T-helper 1 cell treated with Interleukin-12 subunit alpha and Interleukin-12 subunit beta and Interleukin-4 antibody, amounts not matched to agents 30 ng/mL and 1 ng/mL, for 36 hours (primary cell): ENCODE data around the gene GNG12. TPM values are rescaled to one million over a fixed set of nuclear protein-coding genes. Genes with fewer than 3 reads are reported as not detected.

Experiments
- intact Hi-C: fragments of 100-400 bp; cut with micrococcal nuclease; formaldehyde crosslinking; loops from one replicate; pipeline ENCODE4 v1.15.1; 2024
- total RNA-seq: library from RNA; stranded (reverse); gene quantifications from 2 replicates; pipeline ENCODE4 v1.2.3, GENCODE V29; 2022

Gene GNG12
- total RNA-seq, 1 donor from 2014 or later, result 0.12 TPM

DNA sequence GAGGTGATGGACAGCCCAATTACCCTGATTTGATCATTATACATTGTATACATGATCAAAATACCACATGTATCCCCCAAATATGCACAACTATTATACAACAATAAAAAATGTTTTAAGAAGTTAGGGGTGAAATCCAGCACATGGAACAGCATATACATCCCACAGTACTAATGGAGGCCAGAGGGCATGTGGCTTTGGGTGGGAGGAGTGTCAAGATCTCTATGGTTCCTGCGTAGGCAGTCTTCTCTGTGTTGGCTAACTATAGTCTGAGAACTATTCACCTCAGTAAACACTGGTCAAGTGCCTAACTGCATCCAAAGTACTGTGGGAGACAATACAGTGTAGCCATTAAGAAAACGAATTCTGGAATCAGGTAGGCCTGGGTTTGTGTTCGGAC, 74.2 kb downstream of the GNG12 start:
- intact Hi-C loops, result no loop called here

DNA sequence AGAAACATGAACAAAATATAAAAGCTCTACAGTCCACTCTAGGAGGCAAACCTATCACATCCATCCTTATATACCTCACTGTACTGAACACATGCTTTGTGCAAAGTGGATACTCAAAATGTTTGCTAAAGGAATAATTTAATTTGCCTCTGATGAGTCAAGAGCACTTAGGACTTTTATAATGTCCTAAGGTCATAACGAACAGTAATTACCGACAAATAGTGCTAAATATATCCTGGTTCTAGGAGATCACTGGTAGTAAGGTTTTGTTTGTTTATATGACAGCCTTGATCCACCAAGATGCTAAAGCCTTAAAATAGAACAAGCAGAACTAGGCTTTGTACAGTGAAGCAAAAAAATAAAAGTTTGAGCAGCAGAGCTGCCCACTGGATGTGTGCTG, 77.6 kb downstream of the GNG12 start:
- intact Hi-C loops, result no loop called here

DNA sequence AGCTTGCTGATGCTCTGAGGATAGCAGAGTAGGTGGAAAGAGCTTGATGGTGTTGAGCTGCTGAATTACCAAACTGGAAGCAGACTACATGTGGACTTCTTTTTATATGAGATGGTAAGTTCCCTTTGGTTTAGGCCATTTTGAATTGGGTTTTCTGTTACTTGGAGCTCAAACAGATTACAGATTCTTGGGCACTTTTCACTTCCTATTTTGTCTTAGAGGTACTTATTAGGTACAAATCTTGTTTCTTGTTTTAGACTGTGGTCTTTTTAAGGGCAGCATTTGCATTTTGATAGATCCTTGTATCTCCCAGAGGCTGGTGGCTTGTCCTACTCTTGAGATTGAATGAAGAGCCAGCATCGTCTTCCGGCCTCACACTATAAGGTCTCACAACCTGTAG, 78.1 kb downstream of the GNG12 start:
- intact Hi-C loops, result no loop called here

DNA sequence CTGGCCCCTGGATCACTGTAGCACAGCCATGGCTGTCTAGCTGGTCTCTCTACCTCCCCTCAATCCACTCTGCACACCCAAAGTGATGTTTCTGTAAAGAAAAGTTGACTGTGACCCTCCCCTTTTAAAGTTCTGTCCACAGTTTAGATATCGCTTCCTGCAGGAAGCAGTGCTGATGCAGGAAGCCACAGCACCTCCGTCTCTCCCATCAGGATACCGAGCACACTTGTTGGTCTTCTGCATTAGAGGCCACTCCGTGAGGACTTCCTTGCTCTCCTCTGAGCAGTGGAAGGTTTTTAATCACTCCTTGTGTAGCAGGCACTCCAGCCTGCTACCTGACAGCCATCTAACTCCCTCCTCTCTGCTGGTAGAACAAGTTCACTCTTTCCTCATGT, 78.7 kb downstream of the GNG12 start:
- intact Hi-C loops, result no loop called here

DNA sequence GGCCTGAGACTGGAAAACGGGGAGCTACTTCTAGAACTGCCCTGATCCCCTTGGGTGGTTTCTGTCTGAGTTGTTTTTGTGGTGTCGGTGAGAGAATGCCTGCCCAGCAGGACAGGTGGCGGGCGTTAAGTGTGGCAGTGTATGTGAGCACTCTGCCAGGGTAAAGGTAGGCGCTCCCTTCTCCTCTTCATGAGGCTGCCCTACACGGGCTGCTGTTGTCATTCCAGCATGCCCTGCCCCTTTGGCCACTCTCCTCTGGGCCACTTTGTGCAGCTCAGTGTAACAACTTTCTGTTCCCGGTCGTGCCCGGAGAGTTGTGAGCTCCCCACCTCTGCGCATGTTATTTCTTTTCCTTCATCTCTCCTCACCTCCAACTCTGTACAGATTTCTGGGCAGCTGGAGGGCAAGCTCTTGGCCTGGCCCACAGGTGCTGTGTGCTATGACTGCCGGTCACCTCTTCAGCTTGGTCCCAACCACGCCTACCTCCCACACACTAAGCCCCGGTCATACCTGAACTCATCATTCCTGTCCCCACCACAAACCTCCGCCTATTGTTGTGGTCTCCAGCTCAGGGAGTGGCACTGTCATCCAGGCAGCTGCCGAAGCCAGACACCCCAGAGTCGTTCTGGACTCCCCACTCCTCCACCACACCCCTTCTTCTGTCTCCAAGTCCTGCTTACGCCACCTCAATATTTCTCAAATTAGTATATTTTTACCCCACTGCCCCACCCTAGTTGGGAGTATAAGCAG, 79.3 kb downstream of the GNG12 start:
- intact Hi-C loops, result loop anchor here (2.0 kb wide), 1 partner anchor 21 kb away; no protein-coding TSS in a partner anchor

DNA sequence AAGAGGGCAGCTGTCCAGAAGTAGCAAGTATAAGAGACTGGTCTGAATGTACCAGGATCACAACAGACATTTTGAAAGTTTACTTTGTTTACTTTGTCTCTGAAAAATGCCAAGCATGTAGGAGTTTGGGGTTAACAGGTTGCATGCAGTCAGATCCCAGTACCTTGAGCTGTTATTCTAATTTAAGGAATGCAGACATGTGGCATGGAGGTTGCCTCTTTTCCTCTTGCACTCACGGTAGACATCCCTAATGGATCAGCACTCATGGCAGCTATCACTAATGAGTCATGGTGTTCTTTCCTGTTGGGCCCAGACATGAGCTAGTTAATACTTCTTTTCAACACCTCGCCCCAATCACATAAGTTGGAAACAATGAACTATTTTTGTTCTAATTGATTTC, 81.0 kb downstream of the GNG12 start:
- intact Hi-C loops, result loop anchor here (2.0 kb wide), 1 partner anchor 20 kb away; no protein-coding TSS in a partner anchor

DNA sequence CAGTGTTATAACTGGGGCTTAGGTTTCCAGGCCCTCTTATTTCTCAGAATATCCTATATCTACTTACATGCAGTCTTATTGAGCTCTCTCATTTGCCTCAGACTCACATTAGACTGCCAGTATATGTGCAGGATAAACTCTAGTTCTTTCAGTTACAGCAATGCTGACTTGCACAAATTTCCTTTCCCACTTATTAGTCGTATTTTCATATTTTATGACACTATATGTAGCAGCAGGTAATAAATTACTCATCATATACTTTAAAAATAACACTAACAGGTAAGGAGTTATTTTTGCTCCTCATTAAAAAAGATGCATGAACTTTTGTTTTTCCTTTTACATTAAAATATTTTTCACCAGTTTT, 82.6 kb downstream of the GNG12 start:
- intact Hi-C loops, result no loop called here

DNA sequence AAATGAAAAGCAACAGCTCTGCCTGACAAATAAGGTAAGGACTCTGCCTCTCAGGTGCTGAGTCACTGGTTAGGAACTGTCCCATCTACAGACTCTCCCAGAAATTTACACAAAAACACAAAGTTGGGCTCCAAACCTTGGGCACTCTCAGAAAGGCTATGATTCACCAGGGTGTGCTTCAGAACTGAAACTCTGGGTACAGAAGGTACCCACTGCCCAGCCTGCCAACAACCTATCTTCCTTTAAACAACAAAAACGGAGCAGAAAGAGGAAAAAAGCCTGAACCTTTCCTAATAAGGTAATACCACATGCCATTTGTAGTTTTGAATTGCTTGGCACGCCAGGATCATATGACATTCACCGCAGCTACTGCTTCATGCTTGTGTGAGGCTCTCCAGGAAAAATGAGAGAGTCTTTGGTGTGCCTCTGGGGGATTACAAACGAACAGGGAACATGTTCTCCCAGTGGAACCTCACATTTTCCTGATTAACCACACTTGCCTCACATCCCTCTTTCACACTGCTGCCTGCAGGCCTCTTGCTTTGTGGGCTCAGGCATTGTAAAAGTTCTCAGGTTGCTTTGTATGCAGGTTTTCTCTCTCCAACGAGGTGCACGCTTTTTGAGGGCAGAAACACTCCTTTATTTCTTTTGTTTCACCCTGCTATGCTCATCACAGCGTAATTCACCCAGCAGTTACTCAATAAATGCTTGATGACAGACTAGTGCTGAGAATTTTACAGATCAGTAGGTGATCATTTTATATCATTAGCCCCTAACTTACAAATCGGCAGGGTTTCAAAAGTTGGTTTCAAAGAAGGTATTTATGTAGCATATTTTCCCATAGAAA, 83.2 kb downstream of the GNG12 start:
- intact Hi-C loops, result no loop called here

DNA sequence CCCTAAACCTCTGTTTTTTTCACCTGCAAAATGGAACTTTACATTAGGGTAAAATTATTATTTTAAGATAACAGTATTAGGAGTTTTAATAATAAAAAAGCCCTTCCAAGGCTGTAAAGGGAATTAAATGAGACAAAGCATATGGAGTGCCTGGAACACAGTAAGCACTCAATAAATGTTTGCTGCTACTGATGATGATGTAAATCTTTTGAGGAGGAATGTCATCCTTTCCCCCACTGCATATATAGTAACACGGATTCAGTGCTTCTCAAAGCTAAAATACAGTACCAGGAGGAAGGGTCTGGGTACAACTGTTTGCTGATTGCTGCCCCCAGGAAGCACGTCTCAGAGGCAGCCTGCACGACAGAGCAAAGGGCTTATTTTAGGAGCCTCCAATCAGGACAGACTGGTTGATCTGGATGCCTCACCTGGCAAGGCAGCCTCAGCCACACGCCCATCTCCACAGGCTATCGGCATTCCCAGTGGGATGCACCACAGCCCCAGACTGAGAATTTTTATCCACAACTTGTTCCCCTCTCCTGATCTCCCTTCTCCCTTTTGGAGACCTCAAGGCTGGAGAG, 83.9 kb downstream of the GNG12 start:
- intact Hi-C loops, result no loop called here

DNA sequence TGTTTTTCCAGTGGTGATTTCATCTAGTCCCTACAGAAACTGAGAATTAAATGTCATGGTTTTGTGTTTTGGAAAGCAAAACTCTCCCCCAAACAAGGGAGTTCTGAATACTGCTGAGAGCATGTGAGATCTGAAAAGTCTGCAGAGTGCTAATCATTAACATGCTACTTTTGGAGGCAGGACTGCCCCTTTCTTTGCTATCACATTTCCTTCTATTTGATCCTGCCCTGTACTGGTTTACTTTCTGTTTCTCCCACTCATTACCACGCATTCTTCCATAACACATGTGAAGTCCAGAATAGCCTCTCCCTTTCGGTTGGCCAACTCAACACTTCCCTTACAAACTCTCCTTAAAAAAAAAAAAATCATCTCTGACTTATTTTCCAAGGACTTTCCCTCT, 84.6 kb downstream of the GNG12 start:
- intact Hi-C loops, result no loop called here

DNA sequence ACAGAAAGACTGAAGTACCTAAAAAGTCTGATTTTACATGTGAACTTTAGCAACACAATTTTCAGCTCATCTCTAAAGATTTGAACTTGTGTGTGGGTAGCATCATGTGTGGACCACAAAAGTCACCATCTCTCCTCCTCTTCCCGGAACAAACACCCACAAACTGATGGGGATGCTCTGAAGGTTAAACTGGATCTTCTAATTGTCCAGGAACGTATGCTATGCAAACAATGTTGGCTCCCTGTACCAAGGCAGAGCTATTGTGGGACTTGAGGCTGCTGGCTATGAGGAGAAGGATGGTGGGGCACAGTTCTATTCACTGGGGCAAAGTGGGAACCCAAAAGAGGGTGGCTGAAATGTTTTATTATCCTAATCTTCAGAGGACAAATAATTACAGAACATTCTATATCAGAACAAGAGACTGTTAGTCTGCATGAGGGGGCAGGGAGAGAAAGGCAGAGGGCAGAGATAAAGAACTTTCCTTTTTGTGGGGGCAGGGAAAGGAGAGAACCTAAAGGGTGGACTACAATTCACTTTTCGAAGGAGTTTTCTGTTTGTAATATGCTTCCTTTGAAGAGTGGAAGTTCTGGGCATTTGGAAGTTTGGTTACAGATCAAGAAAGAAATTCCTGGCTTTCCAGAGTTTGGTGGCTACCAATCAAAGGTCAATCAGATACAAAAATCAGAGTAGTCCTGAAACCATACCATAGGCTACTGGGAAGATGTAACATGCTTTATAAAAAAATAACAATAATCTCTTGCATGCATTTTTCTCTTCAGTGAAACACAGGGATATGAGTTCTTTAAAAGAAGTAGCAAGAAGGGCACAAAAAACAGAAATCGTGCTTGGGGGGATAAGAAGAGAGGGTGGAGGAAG, 85.4 kb downstream of the GNG12 start:
- intact Hi-C loops, result no loop called here

DNA sequence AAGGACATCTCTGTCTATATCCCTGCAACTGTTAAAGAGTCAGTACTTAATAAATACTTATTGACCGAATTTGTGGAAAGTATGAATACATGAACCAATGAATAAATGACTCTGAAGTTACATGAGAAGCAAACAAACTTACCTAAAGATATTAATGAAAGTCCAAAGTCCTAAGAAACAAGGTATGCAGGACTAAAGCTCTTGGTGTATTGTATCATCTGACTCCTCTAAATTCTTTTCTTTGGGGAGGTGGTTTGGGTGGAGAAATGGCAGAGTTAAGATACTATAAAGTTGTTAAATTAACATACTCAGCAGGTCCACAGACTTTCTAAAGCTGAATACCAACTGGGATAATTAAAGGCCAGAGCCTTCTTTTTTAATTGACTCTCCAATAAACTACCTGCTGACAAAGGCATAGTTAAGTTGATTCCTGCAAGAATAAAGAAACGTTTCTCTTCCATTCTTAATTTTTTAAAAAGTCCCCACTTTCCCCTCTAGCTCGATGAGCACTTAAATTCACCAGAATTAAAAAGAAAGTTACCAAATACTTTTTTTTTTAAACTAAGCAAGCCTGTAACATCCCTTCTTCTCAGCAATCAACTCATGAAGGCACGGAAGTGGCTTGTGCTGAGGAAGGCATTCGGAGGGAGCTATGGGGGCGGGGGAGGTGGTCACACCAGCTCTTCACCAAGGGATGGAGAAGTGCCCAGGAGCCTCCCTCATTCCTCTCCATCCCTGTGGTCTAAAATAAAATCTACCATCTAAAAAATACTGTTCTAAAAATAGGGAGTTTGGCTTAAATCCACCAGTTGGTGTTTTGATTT, 87.2 kb downstream of the GNG12 start:
- intact Hi-C loops, result no loop called here

DNA sequence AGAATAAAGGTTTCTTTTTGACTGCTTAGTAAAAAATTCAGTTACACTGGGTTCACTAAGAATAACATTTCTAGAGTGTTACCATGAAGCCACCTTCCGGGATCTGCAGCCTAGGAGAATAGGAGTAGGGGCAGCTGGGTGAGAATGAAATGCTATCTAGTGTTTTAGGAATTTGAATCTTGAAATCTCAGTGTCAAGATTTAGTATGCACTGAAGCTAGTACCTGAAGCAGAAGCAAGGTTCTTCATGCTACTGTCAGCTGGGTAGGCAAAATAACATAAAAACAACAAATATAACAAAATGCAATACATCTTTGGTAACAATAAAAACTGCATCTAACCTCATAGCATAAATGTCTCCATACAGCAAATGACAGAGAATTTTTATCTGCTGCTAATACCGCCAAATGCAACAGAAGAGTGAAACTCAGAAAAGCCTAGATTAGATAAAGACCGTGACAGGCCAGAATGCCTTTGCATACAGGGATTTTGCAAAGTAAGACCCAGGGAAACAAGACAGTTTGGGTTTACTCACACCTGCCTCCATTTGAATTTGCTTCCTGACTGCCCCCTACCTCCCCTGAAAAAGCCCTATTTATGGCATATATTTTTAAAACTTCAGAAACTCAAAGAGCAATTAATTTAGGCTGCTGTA, 90.1 kb downstream of the GNG12 start:
- intact Hi-C loops, result no loop called here

DNA sequence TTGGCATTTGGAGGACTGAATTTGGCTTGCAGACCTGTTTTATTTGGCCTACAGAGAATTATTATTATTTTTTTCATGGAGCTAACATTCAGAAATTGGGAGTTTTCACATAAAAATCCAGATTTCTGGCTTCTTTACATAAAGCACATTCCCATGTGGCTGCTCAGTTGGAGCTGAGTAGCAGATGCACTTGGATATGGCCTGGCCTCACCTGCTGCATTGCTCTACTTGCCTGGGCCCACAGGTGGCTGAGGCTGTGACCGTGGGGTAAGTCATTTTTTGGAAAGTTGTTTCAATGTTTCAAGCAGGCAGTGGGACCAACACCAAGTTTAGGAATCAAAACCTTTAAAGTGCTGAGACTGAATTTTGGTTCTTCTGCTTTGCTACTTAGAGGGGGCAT, 91.5 kb downstream of the GNG12 start:
- intact Hi-C loops, result no loop called here

DNA sequence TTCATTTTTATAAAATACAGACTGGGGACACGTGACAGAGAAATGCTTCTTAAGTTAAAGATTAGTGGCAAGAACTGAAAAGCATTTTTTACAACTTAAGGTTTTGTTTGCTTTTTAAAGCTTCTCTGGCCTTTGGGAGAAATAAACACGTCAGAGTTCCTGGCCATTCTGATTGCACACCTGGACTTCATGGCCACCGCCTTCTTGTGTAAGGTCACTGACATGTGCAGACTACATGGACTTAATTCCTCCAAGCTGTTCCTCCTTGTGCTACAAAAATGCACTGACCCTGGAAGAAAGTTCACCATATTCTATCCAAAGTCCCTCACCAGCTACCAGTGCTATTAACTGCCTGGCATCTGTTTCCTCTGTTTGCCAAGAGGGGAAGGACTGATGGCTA, 92.1 kb downstream of the GNG12 start:
- intact Hi-C loops, result no loop called here

DNA sequence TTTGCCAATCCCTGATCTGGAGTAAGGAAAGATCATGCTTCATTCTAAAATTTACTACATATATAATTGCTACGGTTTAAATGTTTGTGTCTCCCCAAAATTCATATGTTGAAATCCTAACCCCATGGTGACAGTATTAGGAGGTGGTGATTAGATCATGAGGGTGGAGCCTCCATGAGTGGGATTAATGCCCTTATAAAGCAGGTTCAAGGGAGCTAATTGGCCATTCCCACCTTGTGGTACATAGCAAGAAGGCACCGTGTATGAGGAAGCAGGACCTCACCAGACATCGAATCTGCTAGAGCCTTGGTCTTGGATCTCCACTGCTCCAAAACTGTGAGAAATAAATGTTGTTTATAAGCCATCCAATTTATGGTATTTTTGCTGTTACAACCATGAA, 92.7 kb downstream of the GNG12 start:
- intact Hi-C loops, result no loop called here

DNA sequence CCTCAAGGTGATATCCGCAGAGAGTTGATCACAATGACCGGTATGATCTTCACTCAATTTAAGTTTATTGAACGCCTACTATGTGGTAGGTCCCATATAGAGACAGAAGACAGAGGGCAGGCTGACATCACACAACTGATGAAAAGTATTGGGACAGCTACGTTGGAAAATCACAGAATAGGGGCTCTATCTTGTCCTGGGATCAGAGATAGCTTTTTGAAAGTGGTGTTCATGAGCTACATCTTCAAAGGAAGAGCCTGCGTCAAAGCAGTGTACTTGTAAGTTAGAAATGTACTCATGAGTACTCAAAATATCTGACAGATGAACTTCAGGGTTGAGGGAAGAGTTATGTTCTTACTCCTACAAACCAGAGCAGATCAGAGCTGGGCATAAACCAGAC, 93.9 kb downstream of the GNG12 start:
- intact Hi-C loops, result loop anchor here (5.0 kb wide), 2 partner anchors 758 to 807 kb away; partner anchors contain the start of gene DEPDC1

DNA sequence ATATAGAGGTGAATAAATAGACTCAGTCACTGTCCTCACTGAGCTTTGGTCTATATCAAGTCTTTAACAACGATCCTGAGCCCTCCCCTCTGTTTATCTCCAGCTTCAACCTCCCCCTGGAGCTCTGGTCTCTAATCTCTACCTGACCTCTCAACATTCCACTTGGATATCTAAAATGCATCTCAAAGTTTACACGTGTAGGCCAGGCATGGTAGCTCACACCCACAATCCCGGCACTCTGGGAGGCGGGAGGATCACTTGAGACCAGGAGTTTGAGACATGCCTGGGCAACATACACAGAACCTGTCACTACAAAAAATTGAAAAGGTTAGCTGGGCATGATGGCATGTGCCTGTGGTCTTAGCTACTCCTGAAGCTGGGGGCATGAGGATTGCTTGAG, 94.9 kb downstream of the GNG12 start:
- intact Hi-C loops, result loop anchor here (5.0 kb wide), 2 partner anchors 759 to 806 kb away; partner anchors contain the start of gene DEPDC1

DNA sequence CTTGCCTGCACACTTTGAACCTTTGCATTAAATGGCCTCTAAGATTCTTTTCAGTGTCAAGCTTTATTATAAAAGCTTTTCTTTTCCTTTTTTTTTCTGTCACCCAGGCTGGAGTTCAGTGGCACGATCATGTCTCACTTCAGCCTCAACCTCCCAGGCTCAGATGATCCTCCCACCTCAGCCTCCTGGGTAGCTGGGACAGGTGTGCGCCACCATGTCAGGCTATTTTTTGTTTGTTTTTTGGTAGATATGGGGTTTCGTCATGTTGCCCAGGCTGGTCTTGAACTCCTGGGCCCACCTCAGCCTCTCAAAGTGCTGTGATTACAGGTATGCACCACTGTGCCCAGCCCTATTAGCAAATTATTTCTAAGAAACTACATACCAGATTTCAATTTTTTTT, 95.4 kb downstream of the GNG12 start:
- intact Hi-C loops, result loop anchor here (5.0 kb wide), 2 partner anchors 759 to 806 kb away; partner anchors contain the start of gene DEPDC1

DNA sequence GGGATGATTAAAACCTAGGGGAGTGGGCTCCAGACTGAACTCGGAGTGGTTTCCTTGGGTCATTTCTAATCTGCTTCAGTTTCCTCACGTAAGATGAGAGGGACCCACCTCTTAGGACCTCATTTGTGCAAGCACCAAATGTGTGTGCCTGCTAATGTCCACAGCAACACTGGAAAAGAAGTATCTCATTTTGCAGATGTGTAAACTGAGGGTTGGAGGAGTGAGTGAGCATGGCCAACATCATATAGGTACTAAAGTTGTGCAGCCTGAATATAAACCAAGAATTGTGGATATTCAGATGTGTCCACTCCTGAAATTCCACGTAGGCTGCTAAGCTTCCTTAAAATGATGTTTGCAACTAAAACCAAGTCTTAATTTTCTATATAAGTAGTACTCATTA, 96.5 kb downstream of the GNG12 start:
- intact Hi-C loops, result loop anchor here (1.0 to 5.0 kb wide), 3 partner anchors 51 to 804 kb away; partner anchors contain the start of genes DEPDC1 and GADD45A
